Mesenteric fat pad (tissue), 1 donor: ENCODE measurements around the gene ASIC3. TPM values are rescaled to one million over a fixed set of nuclear protein-coding genes. Genes with fewer than 3 reads are reported as not detected.
"Not testable (repeated sequence)": the region's sequence is repeated elsewhere in the genome, so short reads cannot be mapped to it uniquely, and the experiment has no call there.

Experiments
- DNase-seq: peaks from one replicate; pipeline ENCODE4 v3.0.0-alpha.2; 2020; ENCODE audit warnings: low spot score
- long read RNA-seq: library from polyadenylated mRNA; unstranded; transcript quantifications from one replicate; pipeline ENCODE4 v2.0.0, GENCODE V29; 2020
- total RNA-seq: library from RNA; stranded (reverse); fragmentation: NEBNext Ultra II Directional; extraction: Animal tissue kit (Norgen Biotek cat#: 25700); gene quantifications from one replicate; pipeline ENCODE4 v1.2.1, GENCODE V29; 2021
- donor health status: DM: yes; HTN: yes; CAD: no.

The ASIC3 gene
- total RNA-seq = 0.87 TPM
- long read RNA-seq, partial matches to known transcripts = 1 of 2 reads
- long read RNA-seq, other reads (novel, unspliced or antisense) = 1 of 2 reads

- no peak for DNase-seq
These were observed at the start of gene ASIC3 for GRCh38 chr7:151047976-151048815. Gene ASIC3 (plus strand): TSS chr7:151048531. CDS start chr7:151048886, 355 bp downstream.

- no peak for DNase-seq
These were observed 49.3 kb upstream of the ASIC3 start for GRCh38 chr7:150999001-150999400.

GRCh38 chr7:150999497-151000230, 48.7 kb upstream of the ASIC3 start:
- DNase-seq = no peak

- no peak for DNase-seq
These were observed 47.3 kb upstream of the ASIC3 start for GRCh38 chr7:151000897-151001495.

DNA sequence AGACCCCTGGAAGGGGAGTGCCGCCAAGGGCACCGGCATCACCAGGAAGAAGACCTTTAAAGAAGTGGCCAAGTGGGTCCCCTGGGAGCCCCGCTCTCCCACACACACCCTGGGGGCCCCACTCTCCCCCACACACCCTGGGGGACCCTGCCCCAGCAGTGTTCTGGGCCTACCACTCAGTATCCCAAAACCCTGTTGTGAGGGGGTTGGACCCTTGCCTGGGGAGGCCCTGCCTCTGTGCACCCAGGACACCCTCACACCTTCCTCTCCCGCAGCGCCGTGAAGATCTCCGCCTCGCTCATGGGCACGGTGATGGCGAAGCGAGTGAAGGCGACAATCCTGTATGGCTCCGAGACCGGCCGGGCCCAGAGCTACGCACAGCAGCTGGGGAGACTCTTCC, 46.8 kb upstream of the ASIC3 start:
- DNase-seq = no peak

GRCh38 chr7:151003572-151003971, 44.8 kb upstream of the ASIC3 start:
- no peak for DNase-seq

- no peak for DNase-seq
These were observed 42.8 kb upstream of the ASIC3 start for GRCh38 chr7:151005566-151005965.

DNA sequence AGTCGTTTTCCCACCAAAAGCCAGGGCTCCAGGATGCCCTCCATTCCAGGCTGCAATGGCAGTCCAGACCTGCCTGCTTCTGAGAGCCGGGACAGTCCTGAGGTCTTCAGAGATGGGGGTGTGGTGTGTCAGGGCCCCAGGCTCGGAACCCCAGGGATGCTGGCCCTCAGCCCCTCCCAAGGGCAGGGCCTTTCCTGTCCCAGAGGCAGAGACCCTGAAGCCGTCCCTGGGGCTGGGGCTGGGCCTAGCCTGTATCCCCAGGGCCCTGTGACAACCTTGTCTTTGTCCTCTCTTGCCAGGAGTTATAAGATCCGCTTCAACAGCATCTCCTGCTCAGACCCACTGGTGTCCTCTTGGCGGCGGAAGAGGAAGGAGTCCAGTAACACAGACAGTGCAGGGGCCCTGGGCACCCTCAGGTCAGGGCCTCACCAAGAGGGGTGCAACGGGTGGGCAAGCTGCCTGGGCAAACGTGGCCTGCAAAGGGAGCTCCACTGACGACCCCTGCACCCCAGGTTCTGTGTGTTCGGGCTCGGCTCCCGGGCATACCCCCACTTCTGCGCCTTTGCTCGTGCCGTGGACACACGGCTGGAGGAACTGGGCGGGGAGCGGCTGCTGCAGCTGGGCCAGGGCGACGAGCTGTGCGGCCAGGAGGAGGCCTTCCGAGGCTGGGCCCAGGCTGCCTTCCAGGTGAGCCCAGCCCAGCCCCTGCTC, 41.6 kb upstream of the ASIC3 start:
- no peak for DNase-seq

DNA sequence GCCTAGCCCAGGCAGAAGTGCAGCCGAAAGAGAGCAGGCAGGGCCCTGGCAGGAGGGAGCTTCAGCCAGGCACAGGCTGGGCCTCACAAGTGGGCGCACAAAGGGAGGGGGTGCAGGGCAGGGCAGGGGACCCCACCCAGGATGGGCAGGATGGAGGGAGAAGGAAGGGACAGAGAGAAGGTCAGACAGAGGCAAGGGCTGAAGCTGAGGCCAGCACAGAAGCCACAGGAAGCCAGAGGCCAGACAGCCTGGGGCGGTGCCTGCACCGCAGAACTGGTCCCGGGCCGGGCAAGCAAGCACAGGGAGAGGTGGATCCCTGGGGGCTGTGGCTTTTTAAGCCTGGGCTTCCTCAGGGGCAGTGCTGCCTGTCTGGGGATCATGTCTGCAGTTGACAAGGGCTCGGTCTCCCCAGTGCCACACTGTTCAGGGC, 40.8 kb upstream of the ASIC3 start:
- DNase-seq = no peak

GRCh38 chr7:151008143-151008510, 40.2 kb upstream of the ASIC3 start:
- no peak for DNase-seq

DNA sequence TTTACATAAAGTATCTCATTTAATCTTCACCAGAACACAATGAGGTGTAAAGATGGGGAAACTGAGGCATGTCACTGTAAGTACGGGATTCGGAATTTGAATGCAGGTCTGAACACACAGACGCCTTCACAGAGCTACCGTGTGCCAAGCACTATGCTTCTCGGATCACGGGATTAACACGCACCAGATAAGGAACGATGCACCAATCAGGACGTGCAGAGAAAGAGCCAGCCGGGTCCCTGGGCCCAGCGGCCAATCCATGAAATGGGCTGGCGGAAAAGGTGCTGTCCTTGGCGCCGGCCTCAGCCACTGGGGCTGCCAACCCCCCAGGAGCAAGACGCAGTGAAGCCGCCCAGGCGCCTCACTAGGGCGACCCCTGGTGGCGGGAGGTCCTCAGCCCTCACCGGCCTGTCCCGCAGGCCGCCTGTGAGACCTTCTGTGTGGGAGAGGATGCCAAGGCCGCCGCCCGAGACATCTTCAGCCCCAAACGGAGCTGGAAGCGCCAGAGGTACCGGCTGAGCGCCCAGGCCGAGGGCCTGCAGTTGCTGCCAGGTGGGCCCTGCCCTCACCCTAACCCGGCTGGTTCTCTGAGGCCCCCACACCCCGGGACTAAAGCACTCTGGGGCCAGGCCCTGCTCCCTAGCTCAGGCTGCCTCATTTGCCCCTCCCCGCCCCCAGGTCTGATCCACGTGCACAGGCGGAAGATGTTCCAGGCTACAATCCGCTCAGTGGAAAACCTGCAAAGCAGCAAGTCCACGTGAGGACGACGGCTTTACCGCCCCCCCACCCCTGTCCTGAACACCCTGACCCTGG, 39.6 kb upstream of the ASIC3 start:
- no peak for DNase-seq

- DNase-seq = no peak
These were observed 38.8 kb upstream of the ASIC3 start for GRCh38 chr7:151009327-151010036.

DNA sequence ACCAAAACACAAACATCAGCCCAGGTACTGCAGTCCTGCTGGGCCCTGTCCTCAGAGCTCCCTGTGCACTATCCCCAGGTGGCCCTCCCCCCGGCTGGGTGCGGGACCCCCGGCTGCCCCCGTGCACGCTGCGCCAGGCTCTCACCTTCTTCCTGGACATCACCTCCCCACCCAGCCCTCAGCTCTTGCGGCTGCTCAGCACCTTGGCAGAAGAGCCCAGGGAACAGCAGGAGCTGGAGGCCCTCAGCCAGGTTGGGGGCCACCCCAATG, 38.4 kb upstream of the ASIC3 start:
- no peak for DNase-seq

- no peak for DNase-seq
These were observed 37.8 kb upstream of the ASIC3 start for GRCh38 chr7:151010307-151011096.

GRCh38 chr7:151011097-151011409, 37.3 kb upstream of the ASIC3 start:
- DNase-seq = no peak

GRCh38 chr7:151011616-151012015, 36.7 kb upstream of the ASIC3 start:
- DNase-seq = not testable (repeated sequence)

DNA sequence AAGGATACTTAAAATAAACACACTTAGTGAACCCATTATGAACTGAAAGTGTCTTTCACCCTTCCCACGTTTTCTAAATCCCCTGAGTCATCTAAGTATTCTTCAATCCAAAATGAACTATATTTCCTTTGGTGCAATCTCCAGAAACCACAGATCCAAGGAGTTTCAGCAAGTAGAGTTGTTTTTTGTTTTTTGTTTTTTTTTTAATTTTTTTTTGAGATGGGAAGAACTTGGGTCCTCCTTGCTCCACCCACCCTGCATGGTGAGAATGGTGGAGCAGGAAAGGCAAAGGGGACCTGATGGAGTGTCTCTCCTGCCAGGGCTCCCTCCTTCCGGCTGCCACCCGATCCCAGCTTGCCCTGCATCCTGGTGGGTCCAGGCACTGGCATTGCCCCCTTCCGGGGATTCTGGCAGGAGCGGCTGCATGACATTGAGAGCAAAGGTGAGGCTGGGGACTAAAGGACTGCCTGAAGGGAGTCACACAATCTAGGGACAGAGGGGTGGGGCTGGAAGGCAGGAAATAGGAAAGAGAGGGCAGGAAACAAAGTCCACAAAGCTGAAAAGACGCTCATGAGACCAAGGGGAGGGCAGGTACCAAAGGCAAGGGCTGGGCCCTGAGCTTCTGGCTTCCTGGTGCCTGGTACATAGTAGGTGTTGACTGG, 36.2 kb upstream of the ASIC3 start:
- DNase-seq = no peak

DNA sequence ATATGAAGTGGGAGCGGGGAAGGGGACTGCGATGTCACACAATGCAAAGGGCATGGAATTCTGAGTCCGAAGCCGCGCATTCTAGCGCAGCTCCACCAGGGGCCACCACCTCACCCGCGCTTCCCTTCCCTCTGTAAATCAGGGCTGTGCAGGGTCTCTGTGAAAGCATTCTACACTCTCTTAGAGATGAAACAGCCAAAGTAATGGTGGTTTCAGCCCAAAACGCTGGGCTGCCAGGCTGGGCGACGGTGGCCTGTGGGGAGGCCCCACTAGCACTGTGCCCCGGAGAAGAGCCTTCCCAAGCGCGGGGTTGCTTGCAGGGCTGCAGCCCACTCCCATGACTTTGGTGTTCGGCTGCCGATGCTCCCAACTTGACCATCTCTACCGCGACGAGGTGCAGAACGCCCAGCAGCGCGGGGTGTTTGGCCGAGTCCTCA, 35.4 kb upstream of the ASIC3 start:
- DNase-seq = no peak

DNA sequence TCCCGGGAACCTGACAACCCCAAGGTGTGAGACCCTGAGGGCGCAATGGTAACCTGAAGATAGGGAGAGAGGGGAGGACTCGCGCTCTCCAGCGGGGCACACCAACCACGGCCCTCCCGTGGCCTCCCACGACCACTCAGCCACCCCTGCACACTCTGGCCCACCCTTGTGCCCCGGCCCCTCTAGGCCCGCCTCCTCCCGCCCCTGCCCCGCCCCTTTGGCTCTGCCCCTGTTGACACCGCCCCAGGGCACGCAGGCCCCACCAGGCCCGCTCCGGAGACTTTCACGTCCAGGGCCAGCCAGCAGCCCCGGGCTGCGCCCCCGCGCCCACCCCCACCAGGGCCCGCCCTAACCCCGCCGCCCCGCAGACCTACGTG, 35.0 kb upstream of the ASIC3 start:
- DNase-seq = no peak
